ENCODE results near the gene PLCL2.

- TF ChIP-seq, protein P1, sequence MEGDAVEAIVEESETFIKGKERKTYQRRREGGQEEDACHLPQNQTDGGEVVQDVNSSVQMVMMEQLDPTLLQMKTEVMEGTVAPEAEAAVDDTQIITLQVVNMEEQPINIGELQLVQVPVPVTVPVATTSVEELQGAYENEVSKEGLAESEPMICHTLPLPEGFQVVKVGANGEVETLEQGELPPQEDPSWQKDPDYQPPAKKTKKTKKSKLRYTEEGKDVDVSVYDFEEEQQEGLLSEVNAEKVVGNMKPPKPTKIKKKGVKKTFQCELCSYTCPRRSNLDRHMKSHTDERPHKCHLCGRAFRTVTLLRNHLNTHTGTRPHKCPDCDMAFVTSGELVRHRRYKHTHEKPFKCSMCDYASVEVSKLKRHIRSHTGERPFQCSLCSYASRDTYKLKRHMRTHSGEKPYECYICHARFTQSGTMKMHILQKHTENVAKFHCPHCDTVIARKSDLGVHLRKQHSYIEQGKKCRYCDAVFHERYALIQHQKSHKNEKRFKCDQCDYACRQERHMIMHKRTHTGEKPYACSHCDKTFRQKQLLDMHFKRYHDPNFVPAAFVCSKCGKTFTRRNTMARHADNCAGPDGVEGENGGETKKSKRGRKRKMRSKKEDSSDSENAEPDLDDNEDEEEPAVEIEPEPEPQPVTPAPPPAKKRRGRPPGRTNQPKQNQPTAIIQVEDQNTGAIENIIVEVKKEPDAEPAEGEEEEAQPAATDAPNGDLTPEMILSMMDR (conservative IDR thresholded peaks at IDR 0.05; ENCODE audit: low read depth in 2 of 2): no peak
- TF ChIP-seq POLR2AphosphoS5 (IDR thresholded peaks at IDR 0.05; ENCODE audit: low read depth): no peak
- TF ChIP-seq JUNB (IDR thresholded peaks at IDR 0.05; ENCODE audit: unreplicated experiment): no peak
- TF ChIP-seq ZNF114 (CRISPR knock-in tag; IDR thresholded peaks at IDR 0.05): no peak
- TF ChIP-seq EZH2 (IDR thresholded peaks at IDR 0.05; ENCODE audit: low read depth, unreplicated experiment): no peak
- TF ChIP-seq CREB1 (CRISPR knock-in tag; IDR thresholded peaks at IDR 0.05; ENCODE audit: low read depth): no peak
- TF ChIP-seq EZH2phosphoT487 (IDR thresholded peaks at IDR 0.05; ENCODE audit: unreplicated experiment): no peak
- TF ChIP-seq NANOG (IDR thresholded peaks at IDR 0.05; ENCODE audit: borderline replicate concordance): no peak
- no peak for TF ChIP-seq REST (IDR thresholded peaks at IDR 0.05; ENCODE audit: unreplicated experiment)
These were observed 156.2 kb downstream of the PLCL2 start for GRCh38 chr3:17040990-17041377.

Measured in GM23338 (cell line).